ENCODE measurements around the gene INPP5A.
"Not testable (repeated sequence)": the region's sequence is repeated elsewhere in the genome, so short reads cannot be mapped to it uniquely, and the experiment has no call there.

Gene INPP5A

DNA sequence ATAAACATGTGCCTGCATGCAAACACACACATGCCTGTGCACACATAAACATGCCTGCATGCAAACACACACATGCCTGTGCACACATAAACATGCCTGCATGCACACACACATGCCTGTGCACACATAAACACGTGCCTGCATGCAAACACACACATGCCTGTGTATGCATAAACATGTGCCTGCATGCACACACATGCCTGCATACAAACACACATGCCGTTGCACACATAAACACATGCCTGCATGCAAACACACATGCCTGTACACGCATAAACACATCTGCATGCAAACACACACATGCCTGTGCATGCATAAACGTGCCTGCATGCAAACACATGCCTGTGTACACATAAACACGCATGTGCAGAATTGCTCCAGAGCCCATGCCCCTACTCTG, 226.0 kb downstream of the INPP5A start:
- DNase-seq (ENCODE audit: low spot score): no peak

DNA sequence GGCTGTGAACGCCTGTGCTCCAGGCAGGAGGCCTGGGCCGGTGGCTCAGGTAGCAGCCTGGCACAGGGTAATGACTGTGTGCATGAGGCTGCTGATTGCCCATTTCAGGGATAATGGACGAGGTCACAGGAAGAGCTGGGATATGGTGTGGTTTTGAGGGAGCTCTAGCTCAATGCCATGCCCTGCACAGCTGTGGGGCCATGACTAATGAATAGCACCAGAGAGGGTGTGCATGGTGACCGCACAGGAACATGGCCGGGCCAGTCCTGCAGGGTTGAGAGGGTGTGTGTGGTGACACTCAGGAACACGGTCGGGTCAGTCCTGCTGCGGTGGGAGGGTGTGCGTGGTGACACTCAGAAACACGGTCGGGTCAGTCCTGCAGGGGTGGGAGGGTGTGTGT, 226.5 kb downstream of the INPP5A start:
- DNase-seq (ENCODE audit: low spot score): no peak

DNA sequence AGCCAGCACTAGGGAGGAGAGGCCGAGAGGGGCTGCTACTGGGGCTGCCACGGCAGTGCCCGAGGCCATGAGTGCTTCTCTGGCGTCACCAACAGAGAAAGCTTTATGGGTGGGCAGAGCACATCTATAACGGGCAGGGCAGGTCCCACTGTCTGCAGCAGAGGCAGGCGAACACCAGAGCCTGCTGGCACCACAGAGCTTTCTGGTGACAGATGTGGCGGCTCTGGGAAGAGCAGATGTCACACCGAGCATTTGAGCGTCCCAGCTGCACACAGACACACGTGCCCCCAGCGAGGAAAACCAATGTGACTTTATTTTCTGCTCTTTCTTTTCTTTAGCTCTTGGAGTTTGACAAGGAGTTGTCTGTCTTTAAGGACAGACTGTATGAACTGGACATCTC, 227.8 kb downstream of the INPP5A start:
- DNase-seq (ENCODE audit: low spot score): no peak

DNA sequence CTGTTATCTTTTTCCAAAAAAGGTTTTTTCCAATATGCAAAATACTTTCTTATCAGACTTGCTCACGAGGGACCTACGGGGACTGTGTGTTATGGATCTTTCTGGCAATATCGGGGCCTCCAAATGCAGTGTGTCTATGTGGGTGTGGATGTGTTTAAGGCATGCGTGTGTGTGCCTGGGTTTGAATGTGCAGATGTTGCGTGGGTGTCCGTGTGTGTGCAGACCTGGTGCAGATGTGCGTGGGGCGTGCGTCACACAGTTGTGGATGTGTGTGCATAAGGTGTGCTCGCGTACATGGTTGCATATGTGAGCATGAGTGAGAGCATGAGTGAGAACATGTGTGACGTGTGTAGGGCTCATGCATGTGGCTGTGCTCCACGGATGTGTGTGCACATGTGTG, 228.7 kb downstream of the INPP5A start:
- no peak for DNase-seq (ENCODE audit: low spot score)

DNA sequence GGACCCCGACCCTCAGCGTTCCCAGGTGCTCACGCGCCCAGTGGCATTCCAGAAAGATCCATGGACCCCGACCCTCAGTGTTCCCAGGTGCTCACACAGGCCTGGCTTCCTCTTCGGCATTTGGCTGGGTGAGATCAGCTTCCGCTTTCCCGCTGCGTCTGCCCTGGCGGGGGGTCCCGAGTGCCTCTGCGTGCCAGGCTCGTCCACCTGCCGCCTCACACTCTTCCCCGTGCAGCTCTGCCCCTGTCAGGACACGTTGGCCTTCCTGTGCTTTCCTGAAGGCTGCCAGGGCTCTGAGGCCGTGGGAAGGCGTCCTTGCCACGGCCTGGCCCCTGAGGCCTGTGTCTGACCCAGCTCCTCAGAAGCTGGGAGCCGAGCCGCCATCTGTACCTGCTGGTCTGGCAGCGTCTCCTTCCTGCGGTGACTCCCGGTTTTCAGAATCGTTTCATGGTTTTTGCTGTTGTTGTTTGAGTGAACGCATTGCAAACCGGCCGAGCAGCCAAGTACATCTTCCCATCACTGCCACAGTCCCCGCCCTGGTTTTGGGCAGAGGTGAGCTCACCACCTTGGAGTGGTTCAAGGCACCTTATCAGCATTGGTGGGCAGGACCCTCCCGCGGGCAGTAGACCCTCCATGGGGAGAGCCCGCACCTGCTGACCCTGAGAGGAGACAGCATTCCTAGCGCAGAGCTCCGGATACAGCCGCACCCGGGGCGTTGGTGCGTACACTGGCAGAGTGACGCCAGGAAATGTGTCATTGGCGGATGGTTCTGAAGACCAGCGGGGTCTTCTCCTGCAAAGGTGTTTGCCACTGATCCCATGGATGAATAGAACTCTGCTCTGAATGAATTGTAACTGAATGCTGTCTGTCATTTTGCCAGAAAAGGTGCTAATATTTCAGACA, 231.0 kb downstream of the INPP5A start:
- no peak for DNase-seq (ENCODE audit: low spot score)

DNA sequence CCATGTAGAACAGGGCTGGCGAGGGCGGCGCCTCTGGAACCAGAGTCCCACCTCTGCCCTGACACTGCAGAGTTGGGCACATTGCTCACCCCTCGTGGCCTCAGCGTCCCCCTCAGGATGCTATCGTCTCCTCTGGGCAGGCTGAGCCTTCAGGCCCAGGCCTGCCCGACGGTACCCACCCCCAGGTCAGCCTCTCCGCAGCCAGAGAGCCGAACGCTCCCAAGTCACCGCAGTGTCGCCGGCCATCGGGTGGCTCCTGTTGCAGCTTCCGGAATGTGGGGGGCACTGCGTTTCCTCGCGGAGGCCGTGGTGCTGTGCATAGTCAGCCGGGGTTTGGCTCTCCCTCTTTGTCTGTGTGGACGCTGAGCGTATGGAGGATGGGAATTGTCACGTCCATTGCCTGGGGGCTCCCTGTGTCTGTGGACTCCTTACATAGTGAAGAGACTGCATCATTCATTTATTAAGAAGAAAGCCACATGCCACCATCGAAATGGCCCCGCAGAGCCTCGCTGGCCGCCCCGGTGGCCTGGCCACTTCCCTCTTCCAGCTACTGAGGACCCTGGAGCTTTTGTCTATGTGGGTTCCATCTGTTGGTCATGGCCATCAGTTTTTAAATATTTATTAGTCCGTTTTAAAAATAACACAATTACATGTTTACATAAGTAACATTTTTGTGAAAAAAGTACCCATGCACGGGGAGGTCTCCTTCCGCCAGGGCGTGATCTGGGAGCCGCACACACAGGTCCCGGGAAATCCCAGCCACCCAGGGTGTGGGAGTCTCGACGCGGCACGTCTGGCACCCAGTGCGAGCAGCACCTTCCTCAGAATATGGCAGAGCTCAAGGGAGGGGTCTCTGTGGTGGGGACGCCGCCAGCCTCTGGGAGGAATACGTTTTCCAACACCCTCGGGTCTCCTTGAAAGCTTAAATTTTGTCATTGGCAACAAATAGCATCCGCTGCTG, 232.8 kb downstream of the INPP5A start:
- DNase-seq (ENCODE audit: low spot score): no peak

DNA sequence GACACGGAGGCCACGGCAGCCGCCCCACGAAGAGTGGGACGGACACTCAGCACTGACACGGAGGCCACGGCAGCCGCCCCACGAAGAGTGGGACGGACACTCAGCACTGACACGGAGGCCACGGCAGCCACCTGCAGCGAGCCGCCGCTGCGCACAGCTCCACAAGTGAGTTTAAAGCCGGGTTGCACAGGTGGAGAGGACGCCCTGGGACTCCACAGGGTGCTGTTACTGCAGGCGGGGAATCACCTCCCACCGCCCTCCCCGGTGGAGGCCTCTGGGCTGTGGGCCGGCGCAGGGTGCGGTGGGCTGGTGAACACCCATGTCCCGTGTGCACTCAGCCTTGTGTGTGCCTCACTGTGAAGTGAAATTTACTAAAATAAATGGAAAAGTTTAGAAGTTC, 235.2 kb downstream of the INPP5A start:
- DNase-seq (ENCODE audit: low spot score): not testable (repeated sequence)

DNA sequence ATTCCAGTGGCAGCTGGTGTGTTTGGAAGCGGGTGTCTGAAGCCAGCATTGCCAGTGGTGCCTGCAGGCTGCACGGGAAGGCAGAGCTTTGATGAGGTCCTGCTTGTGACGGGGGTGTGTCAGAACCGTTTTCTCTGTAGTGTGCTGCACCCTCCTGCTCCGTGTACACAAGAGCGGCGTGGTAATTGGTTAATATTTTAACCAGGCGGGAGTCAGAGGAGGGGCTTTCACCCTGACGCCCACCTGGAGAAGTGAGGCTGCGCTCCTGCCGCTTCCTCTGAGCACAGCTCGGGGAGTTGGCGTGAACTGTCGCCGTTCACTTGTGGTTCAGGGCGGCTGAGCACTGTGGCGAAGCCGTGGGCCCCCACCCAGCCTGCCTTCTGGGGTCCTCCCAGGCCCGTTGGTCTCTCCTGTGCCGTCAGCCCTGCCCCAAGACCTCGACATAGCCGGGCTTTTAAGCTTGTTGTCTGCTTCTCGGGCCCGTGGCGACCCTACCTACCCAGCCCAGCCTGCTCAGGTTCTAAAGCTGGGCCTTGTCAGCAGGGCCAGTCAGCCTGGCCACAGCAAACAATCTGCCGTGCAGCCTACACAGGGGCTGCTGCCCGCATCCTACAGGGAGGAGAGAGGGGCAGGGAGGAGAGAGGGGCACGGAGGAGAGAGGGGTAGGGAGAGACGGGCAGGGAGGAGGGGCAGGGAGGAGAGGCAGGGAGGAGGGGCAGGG, 236.8 kb downstream of the INPP5A start:
- no peak for DNase-seq (ENCODE audit: low spot score)

DNA sequence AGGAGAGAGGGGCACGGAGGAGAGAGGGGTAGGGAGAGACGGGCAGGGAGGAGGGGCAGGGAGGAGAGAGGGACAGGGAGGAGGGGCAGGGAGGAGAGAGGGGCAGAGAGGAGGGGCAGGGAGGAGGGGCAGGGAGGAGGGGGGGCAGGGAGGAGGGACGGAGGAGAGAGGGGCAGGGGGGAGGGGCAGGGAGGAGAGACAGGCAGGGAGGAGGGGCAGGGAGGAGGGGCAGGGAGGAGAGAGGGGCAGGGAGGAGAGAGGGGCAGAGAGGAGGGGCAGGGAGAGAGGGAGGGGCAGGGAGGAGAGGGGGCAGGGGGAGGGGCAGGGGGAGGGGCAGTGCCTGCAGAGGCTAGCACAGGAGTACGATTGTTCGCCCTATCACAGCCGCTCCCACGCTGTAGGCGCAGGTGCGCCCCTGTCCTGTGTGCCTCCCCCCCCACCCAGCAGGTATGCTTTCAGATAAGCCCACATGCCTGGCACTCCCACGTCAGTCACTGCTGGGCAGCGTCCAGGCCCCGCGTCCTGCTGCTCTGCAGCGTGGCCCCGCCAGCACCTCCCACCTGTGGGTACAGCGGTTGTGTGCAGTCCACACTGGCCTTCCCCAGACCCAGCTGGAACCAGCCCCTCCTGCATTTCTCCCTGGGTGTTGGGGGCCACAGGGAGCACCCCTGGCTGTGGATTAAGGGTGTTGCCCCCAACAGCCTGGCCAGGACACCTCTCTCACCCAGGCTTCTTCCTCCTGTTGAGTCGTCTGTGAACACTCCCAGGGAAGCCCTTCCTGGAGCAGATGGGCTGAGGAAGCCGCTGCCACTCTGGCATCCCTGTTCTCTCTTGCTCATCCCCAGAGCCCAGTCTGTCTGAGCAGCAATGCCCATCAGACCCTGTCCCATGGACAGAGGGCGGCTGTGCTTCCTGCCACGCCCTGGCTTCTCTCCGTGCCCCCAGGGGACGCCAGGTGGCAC, 237.6 kb downstream of the INPP5A start:
- no peak for DNase-seq (ENCODE audit: low spot score)

DNA sequence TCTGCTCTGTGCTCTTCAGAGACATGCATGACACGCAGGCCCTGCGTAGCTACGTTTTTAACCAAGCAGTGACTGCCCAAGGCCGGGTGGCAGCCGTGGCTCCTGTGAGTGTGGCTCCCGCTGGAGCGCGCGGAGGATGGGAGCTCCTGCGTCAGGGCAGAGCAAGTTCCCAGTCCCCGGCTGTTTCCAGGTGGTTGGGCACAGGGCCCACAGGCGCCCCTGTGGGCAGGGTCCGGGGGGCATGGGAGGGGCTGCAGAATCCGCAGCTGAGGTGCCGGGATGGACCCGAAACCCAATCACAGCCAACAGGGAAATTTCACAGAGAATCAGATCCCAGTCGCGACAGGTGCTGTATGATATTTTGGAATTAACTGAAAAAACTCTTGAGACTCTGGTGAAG, 238.6 kb downstream of the INPP5A start:
- DNase-seq (ENCODE audit: low spot score): no peak

DNA sequence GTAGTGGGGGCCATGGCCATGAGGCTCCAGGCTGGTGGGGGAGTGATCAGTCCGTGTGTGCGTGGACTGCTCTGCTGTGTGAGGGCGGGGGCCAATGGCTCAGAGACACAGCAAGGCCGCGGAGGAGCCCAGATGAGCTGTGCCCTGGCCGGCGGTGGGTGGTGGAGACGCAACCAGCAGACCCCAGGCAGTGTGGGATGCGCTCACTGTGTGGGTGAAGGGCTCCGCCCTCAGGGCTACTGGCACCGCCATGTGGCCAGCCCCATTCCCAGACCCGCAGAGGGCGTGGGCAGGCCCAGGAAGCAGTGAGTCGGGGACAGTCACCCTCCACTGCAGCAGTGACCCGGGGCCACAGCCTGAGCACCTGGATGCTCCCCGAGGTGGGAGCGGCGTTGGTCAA, 239.2 kb downstream of the INPP5A start:
- DNase-seq (ENCODE audit: low spot score): no peak

DNA sequence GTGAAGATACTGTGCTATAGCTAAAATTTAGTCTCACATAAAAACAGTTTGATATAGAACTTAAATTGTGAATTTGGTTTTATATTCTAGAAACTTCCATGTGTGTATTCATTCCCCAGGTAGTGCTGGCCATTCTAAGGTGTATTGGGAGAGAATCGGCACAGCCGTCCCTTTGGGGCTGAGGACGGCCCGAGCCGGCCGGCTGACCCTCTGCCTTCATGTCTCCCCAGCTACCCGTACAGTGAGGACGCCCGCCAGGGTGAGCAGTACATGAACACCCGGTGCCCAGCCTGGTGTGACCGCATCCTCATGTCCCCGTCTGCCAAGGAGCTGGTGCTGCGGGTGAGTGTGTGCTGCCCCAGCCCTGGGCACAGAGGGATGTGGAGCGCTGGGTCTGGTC, 239.9 kb downstream of the INPP5A start:
- no peak for DNase-seq (ENCODE audit: low spot score)

DNA sequence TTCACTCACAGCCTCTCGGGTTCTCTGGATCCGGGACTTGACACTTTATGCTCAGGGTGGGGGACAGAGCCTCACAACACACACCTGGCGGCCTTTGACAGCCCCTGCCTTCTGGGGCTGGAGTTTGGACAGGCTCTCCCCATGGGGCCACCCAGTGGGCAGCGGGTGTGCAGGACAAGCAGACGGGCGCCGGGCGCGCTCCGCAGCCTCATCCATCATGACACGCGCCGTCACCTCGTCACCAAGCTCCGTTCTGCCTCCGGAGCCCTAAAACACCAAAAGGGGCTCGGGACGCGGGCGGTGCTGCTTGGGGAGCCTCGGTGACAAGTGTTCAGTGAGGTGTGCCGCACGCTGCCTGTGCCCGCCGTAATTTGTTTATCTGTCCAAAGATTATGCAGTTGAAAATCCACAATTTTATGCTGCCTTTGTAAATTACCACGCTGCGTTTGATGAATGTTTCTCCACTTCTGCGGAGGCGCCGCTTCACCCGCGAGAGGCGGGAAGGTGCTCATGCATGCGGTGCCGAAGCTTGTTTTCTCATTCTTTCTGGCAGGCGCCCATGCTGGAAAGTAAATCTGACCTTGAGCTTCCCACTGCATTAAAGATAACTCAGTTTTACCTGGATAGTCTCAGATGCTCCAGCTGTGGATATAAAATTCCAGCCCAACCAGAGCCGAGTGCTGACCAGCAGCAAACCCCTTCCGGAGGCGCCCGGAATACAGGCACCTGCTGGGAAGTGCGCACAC, 242.1 kb downstream of the INPP5A start:
- no peak for DNase-seq (ENCODE audit: low spot score)

DNA sequence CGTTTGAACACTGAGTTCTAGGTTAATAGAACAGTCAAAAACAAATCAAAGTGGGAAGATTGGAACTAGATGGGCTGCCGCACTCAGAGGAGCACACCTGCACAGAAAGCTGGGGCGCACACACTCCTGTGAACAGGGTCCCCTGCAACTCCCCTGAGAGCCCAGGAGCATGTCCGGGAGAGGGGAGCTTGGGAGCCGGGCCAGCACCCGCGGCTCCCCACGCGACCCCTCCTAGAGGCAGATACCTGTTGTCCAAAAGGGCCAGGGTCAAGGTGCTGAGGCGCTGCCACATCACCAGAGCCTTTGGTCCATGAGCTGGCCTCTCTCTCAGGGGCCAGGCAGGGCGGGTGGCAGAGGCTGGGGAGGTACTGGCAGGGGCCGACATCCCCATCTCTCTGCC, 242.8 kb downstream of the INPP5A start:
- no peak for DNase-seq (ENCODE audit: low spot score)

DNA sequence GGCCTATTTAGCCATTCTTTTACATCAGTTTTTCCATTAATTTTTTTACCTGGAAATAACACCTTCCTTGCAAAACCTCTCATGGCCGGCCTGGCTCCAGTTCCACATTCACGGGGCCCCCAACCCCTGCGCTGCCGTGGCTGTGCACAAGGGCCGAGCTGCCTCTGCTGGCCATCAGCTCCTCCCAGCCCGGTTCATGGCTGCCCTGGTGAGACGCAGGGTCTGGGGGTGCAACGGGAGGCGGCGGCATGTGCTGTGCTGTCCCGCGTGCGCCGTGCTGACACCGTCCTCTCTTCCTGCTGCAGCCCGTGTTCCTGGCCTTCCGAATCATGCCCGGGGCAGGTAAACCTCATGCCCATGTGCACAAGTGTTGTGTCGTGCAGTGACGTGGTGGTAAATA, 244.0 kb downstream of the INPP5A start:
- no peak for DNase-seq (ENCODE audit: low spot score)

DNA sequence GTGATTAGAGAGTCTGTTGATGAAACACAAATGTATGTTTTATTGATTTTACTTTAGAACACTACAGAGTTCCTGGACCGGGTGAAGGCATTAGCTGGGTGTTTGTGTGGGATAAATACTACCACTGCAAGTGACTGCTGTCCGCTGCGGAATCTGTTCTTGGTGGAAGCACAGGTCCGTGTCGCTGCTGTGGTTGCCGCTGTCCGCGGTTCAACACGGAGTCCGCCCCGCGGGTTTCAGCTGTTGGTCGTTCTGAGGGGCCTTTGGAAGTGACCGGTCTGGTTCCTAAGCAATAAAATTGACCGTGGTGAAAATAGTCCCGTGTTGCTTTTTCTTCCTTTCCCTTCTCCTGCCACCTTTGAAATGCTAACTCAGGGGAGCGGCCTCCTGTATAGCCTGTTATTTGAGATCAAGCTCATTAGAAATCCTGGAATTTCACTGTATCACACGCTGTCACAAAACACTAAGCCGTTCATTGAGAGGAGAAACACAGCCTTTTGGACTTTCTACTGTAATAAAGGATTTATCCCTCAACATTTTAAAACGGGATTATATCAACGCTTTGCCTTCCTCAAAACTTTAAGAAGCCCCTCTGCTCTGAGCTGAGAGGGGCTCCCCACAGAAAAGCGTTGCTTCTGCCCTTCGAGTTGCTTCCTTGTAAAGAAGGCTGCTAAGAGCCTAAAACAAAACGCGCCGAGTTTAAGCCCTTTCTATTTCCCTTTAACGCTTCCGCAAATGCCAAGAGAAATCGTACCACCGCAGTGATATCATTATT, 245.8 kb downstream of the INPP5A start:
- DNase-seq (ENCODE audit: low spot score): no peak

DNA sequence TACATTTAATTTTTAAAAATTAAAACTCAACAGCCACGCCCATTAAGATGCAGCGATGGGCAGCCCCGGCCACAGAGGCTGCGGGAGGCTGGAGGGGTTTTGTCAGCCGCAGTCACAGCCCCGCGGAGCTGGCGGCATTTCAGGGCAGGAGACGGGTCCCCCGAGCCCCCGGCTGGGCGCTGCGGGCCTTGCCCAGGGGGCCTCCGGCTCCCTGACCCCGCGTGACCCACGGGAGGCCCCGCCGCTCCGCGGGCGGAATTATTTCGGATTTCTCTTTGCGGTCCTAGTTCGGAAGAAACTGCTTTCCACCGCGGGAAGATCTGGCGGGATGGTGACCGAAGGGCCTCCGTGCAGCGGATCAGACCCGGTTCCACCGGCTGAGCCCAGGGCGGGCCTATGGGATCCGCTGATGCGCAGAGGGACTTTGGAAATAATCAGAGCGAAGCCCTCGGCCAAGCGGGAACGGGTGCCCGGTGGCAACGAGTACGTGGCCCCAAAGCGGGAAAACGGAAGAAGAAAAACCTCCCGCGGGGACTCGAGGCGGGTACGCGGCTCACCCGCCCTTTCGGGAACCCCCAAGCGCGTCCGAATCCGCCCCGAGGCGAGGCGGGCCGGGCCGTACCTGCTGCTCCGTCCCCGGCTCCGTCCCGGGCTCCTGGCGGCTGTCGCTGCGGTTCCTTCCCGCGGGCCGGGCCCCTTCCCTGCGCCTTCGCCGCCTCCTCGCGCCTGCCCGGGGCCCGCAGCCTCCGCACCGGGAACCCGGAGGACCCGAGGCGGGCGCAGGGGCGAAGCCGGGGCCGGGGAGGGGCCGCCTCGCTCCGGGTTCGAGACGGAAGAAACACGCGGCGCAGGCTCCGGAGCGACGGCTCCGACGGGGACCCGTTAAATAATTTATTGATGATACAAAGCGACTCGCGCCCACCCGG, 246.6 kb downstream of the INPP5A start:
- DNase-seq (ENCODE audit: low spot score): no peak

All from left forelimb (tissue), 1 donor.